K562 (cell line): ENCODE measurements around the gene DCAF15. TPM values are rescaled to one million over a fixed set of nuclear protein-coding genes. Genes with fewer than 3 reads are reported as not detected.

Experiments
- ATAC-seq: fragments of 200-7000 bp; cut with Tn5 transposase; 3 replicates; pipeline ENCODE4 v1.9.1; 2020; ENCODE audit warnings: moderate library complexity
- BruUV-seq: library from RNA; stranded (reverse); fragments of 400-500 nt; replicated peaks from 2 replicates; lab custom pipeline; 2021; lab: Mats Ljungman, UMichigan
- CTCF ChIA-PET: fragments of 300-600 bp; formaldehyde crosslinking; extraction: SDS; loops from one replicate; lab custom pipeline; 2021; ENCODE audit warnings: low intra/inter-chr PET ratio; lab: Yijun Ruan, JAX
- POLR2A ChIA-PET: fragments of 300-600, 350-650 bp; sonication (Branson Sonifier 250); formaldehyde crosslinking; extraction: SDS; loops from one replicate; lab custom pipeline; 2021; ENCODE audit warnings: antibody characterized with exemption, inconsistent platforms; lab: Yijun Ruan, JAX
- DNase-seq, 4 experiments: peaks; one replicate each; pipeline versions ENCODE4 v3.0.0 to v3.0.0-alpha.2; 2011 to 2018; ENCODE audit warnings: low spot score in 3 of 4, mixed read lengths in 3 of 4; ENCODE audit errors: extremely low read depth in 1 of 4
- FAIRE-seq: peaks from 2 replicates; lab custom pipeline; 2011; peaks lifted over from hg19 to GRCh38; lab: Jason Lieb, UNC
- H2AFZ ChIP-seq: 2 replicates; pipeline ENCODE4 v1.6.0; 2011; ENCODE audit warnings: low read depth, low read length, control low read depth, inconsistent platforms
- H3K27ac ChIP-seq: fragments of 200-600 bp; 3 replicates; pipeline ENCODE4 v1.8.0; 2011; ENCODE audit warnings: low read depth, mild to moderate bottlenecking, control low read depth, inconsistent platforms, low read length, moderate library complexity, mixed read lengths; ENCODE audit errors: extremely low read depth
- H3K27me3 ChIP-seq, 2 experiments: fragments of 300-600 bp in 1 of 2; 2 replicates in 1 of 2; 3 replicates in 1 of 2; pipeline versions ENCODE4 v1.6.0 to v1.8.0; 2011; ENCODE audit warnings: inconsistent platforms in 2 of 2, low read length in 2 of 2, mild to moderate bottlenecking in 1 of 2, mixed read lengths in 1 of 2, moderate library complexity in 1 of 2; ENCODE audit not compliant: control insufficient read depth in 2 of 2, insufficient read depth in 2 of 2
- H3K36me3 ChIP-seq: fragments of 300-600 bp; 3 replicates; pipeline ENCODE4 v1.8.0; 2011; ENCODE audit warnings: mild to moderate bottlenecking, low read length, inconsistent platforms; ENCODE audit not compliant: control insufficient read depth, insufficient read depth
- H3K4me1 ChIP-seq, 2 experiments: fragments of 200-600 bp in 1 of 2; replicated peaks in 1 of 2; 2 replicates in 1 of 2; 3 replicates in 1 of 2; pipeline versions ENCODE4 v1.5.1 to v1.8.0; 2011; ENCODE audit warnings: inconsistent platforms in 2 of 2, low read length in 2 of 2, mild to moderate bottlenecking in 1 of 2, mixed read lengths in 1 of 2, moderate library complexity in 1 of 2; ENCODE audit not compliant: control insufficient read depth in 2 of 2, insufficient read depth in 2 of 2
- H3K4me2 ChIP-seq: 2 replicates; pipeline ENCODE4 v1.6.1; 2011; ENCODE audit warnings: low read length, control low read depth, inconsistent platforms, mixed read lengths; ENCODE audit not compliant: insufficient read depth
- H3K4me3 ChIP-seq: fragments of 200-600 bp; sonication (generic), shearing (Covaris generic); 2 replicates; pipeline ENCODE4 v1.5.1; 2016; ENCODE audit warnings: control low read depth, inconsistent platforms
- H3K79me2 ChIP-seq: fragments of 200-600 bp; 3 replicates; pipeline ENCODE4 v1.8.0; 2011; ENCODE audit warnings: low read length, inconsistent platforms; ENCODE audit not compliant: control insufficient read depth, insufficient read depth
- H3K9ac ChIP-seq, 2 experiments: 2 replicates each; pipeline versions ENCODE4 v1.6.0 to v1.6.1; 2011; ENCODE audit warnings: low read depth in 2 of 2, low read length in 2 of 2, control low read depth in 1 of 2, inconsistent platforms in 1 of 2, mild to moderate bottlenecking in 1 of 2, mixed read lengths in 1 of 2; ENCODE audit not compliant: insufficient read depth in 1 of 2
- H3K9me1 ChIP-seq: one replicate; pipeline ENCODE4 v1.6.0; 2011; ENCODE audit warnings: inconsistent platforms, mild to moderate bottlenecking, low read length, moderate library complexity; ENCODE audit not compliant: control insufficient read depth, insufficient read depth
- H3K9me3 ChIP-seq: replicated peaks from 2 replicates; pipeline ENCODE4 v1.5.1; 2011; ENCODE audit warnings: low read depth, low read length, inconsistent platforms; ENCODE audit not compliant: control insufficient read depth, insufficient read depth
- H4K20me1 ChIP-seq: replicated peaks from 2 replicates; pipeline ENCODE4 v1.6.1; 2011; ENCODE audit warnings: low read length, inconsistent platforms, mixed read lengths; ENCODE audit not compliant: control insufficient read depth, insufficient read depth
- BRD4 ChIP-seq: fragments of 200-600 bp; sonication (generic); IDR thresholded peaks from 2 replicates; pipeline ENCODE4 v1.6.1; 2017; ENCODE audit warnings: inconsistent platforms
- CHD1 ChIP-seq: fragments of 200-600 bp; sonication (generic); IDR thresholded peaks from one replicate; pipeline ENCODE4 v1.6.1; 2012; ENCODE audit warnings: mild to moderate bottlenecking, moderate library complexity, low read length, inconsistent platforms
- COPS2 ChIP-seq: fragments of 450-650 bp; conservative IDR thresholded peaks from 2 replicates; pipeline ENCODE4 v1.6.1; 2016; ENCODE audit warnings: mild to moderate bottlenecking, moderate library complexity
- POLR2G ChIP-seq: fragments of 200-400 bp; formaldehyde crosslinking; IDR thresholded peaks from 2 replicates; pipeline ENCODE4 v1.6.1; 2017; ENCODE audit warnings: low read depth, mild to moderate bottlenecking, antibody characterized with exemption, low read length, moderate library complexity
- RAD21 ChIP-seq, 2 experiments: fragments of 250-450 bp in 1 of 2; fragments of 450-650 bp in 1 of 2; sonication (Bioruptor Pico) in 1 of 2; formaldehyde crosslinking in 1 of 2; IDR thresholded peaks in 1 of 2; conservative IDR thresholded peaks in 1 of 2; 2 replicates each; pipeline versions ENCODE4 v1.4.0 to v1.8.0; 2020 to 2022; ENCODE audit warnings: mild to moderate bottlenecking in 2 of 2, moderate library complexity in 1 of 2
- SAP30 ChIP-seq: fragments of 200-600 bp; sonication (generic); IDR thresholded peaks from 2 replicates; pipeline ENCODE4 v1.6.1; 2012; ENCODE audit warnings: borderline replicate concordance, low read depth, mild to moderate bottlenecking, moderate library complexity, low read length, control low read depth, inconsistent platforms; ENCODE audit not compliant: insufficient read depth, poor library complexity, severe bottlenecking
- SIN3A ChIP-seq, 2 experiments: fragments of 150-350 bp in 1 of 2; IDR thresholded peaks; 2 replicates each; pipeline ENCODE4 v1.6.1; 2011 to 2016; ENCODE audit warnings: borderline replicate concordance in 2 of 2, low read depth in 2 of 2, low read length in 2 of 2, mild to moderate bottlenecking in 2 of 2, moderate library complexity in 2 of 2; ENCODE audit not compliant: control insufficient read depth in 1 of 2
- TOE1 ChIP-seq, 2 experiments: fragments of 450-650 bp in 1 of 2; sonication (generic) in 1 of 2; formaldehyde crosslinking in 1 of 2; IDR thresholded peaks; 2 replicates each; pipeline versions ENCODE4 v1.7.1 to v1.8.0; 2016 to 2022; ENCODE audit warnings: borderline replicate concordance in 2 of 2, mild to moderate bottlenecking in 2 of 2, antibody characterized with exemption in 1 of 2, inconsistent platforms in 1 of 2, low read depth in 1 of 2, missing genetic modification reagents in 1 of 2, moderate library complexity in 1 of 2
- ZFP36 ChIP-seq: fragments of 150-350 bp; IDR thresholded peaks from 2 replicates; pipeline ENCODE4 v1.6.1; 2018; ENCODE audit warnings: low read length, low read depth; ENCODE audit not compliant: partially characterized antibody
- WGBS: fragments of 100-300 bp; shearing (Covaris generic); methylation state at CpG from one replicate; pipeline ENCODE4 v1.1.6; 2016; ENCODE audit warnings: low coverage, mixed read lengths; ENCODE audit not compliant: insufficient coverage; ENCODE audit errors: missing lambda C conversion rate; 5-methylcytosine and 5-hydroxymethylcytosine counted together
- in situ Hi-C: fragments of 300-500 bp; cut with MboI; formaldehyde crosslinking; loops from 4 replicates; pipeline ENCODE4 v1.15.0; 2018; ENCODE audit warnings: inconsistent platforms, mixed read lengths
- intact Hi-C: fragments of 100-400 bp; cut with micrococcal nuclease; formaldehyde crosslinking; loops from 2 replicates; pipeline ENCODE4 v1.14.2; 2022
- polyA plus RNA-seq, 8 experiments: library from polyadenylated mRNA; depleted of rRNA in 4 of 8; stranded (reverse) in 5 of 8; unstranded in 3 of 8; fragments of >200 nt; fragmentation: Nextera tagmentation in 2 of 8; fragmentation: Illumina TruSeq in 1 of 8; extraction: Ambion mirVana in 2 of 8; extraction: Trizol in 1 of 8; gene quantifications; 2 replicates each; pipeline versions ENCODE4 v1.2.1 to v1.2.3, GENCODE V29; 2011 to 2014; ENCODE audit warnings: inconsistent platforms in 1 of 8, missing spikeins in 1 of 8
- total RNA-seq, 7 experiments: library from RNA; depleted of rRNA in 6 of 7; stranded (reverse); fragments of >200 nt in 6 of 7; fragmentation: Illumina TruSeq in 2 of 7; extraction: Trizol in 2 of 7; gene quantifications; 2 replicates each; pipeline versions ENCODE4 v1.2.1 to v1.2.3, GENCODE V29; 2011 to 2021; ENCODE audit warnings: low replicate concordance in 1 of 7
- TF ChIP-seq, protein P1 (sequence below), 2 experiments: IDR thresholded peaks; 2 replicates each; pipeline ENCODE4 v1.6.1; 2012; ENCODE audit warnings: improper control_type of control experiment in 2 of 2, low read depth in 2 of 2, low read length in 2 of 2, borderline replicate concordance in 1 of 2

DCAF15 gene
- total and polyA plus RNA-seq, 9 of the 15 experiments (the other 6 are each of a cell fraction or from before 2014, with no cell fraction given): 0.17 to 68.5 (median 27.7) TPM

DNA sequence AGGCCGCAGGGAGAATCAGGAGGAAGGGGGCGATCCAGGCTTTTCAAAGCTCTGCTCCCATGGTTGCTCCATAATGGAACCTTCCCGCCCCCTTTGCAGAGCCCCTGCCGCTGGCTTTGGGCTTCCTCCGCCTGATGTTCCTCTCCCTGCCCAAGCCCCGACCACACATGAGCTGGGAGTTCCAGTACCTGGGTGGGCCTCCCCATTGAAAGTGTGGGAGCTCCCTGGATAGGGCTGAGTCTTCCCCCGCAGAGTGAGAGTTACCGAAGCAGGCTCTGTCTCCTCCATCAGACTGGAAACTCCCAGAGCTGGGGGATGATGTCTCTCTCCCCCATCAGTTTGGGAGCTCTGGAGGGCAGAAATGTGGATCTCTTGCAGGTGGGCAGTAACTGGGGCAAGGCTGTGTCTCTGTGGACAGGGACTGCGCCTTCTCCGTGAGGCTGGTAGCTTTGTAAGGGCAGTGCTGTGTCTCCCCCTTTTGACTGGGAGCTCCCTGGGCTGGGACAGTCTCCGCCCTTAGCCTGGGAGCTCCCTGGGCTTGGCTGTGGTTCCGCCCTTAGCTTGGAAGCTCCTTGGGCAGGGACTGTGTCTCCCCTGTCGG is 722 bp downstream of the DCAF15 start:
- FAIRE-seq: peak; percentile 79
- Histone ChIP-seq H3K79me2 (peaks cover 23% of the 10 kb centered on the region), H3K9me3 (no peaks in the 10 kb centered on the region), H3K9me1 (no peaks in the 10 kb centered on the region), H3K4me2 (peak overlapping the region; percentile 94), H4K20me1 (peaks cover 4% of the 10 kb centered on the region; the same call in 1 of the 2 replicates), H3K9ac (peak overlapping the region; percentile 70 to 89), H3K4me1 (peaks cover 10 to 48% of the 10 kb centered on the region in 2 experiments; a peak in 4 of 5 replicates), H3K27ac (peak overlapping the region; percentile 53), H3K27me3 (no peaks in the 10 kb centered on the region), H3K36me3 (peaks cover 41% of the 10 kb centered on the region), H2AFZ (0 out of 2 replicates have a peak overlapping the region, but pooled peaks have one; percentile 5), H3K4me3 (peak overlapping the region; percentile 98)
- 3% methylated on average over 10 of the region's 13 CpGs for WGBS
- no TSS peak for BruUV-seq
- CTCF ChIA-PET: no interaction called here
- POLR2A ChIA-PET: interaction anchor here (0.6 to 3.7 kb wide), 7 partner anchors 10 to 1371 kb away, joined by 3 to 12 read pairs (median 4); partner anchors contain the start of gene RFX1
- intact Hi-C loops (loop anchor here (1.0 to 10.0 kb wide), 3 partner anchors 52 to 82 kb away; partner anchors contain the start of gene IL27RA), in situ Hi-C loops (no loop called here)
- peak in 3 of 4 experiments; percentile 50 to 78 (median 67) for DNase-seq
- ATAC-seq: peak; percentile 58
- peak; percentile 29; the same call in 1 of the 2 replicates for TF ChIP-seq POLR2G
- peak; percentile 59 for TF ChIP-seq CHD1
- peak in 1 of 2 experiments; percentile 45; a peak in 2 of 4 replicates for TF ChIP-seq RAD21 (CRISPR knock-in tag; conservative IDR thresholded peaks at IDR 0.05 in 1 of 2, IDR thresholded peaks at IDR 0.05 in 1 of 2)
- no peak for TF ChIP-seq TOE1 (IDR thresholded peaks at IDR 0.05; ENCODE audit: borderline replicate concordance)
- no peak for TF ChIP-seq TOE1 (CRISPR knock-in tag; IDR thresholded peaks at IDR 0.05; ENCODE audit: borderline replicate concordance, low read depth)
- TF ChIP-seq ZFP36: peak; percentile 69
- no peak for TF ChIP-seq BRD4
- peak in 1 of 2 experiments; percentile 30; a peak in 1 of 4 replicates for TF ChIP-seq SIN3A (IDR thresholded peaks at IDR 0.05; ENCODE audit: borderline replicate concordance in 2 of 2, control insufficient read depth in 1 of 2, low read depth in 2 of 2, low read length in 2 of 2)
- TF ChIP-seq, protein P1, sequence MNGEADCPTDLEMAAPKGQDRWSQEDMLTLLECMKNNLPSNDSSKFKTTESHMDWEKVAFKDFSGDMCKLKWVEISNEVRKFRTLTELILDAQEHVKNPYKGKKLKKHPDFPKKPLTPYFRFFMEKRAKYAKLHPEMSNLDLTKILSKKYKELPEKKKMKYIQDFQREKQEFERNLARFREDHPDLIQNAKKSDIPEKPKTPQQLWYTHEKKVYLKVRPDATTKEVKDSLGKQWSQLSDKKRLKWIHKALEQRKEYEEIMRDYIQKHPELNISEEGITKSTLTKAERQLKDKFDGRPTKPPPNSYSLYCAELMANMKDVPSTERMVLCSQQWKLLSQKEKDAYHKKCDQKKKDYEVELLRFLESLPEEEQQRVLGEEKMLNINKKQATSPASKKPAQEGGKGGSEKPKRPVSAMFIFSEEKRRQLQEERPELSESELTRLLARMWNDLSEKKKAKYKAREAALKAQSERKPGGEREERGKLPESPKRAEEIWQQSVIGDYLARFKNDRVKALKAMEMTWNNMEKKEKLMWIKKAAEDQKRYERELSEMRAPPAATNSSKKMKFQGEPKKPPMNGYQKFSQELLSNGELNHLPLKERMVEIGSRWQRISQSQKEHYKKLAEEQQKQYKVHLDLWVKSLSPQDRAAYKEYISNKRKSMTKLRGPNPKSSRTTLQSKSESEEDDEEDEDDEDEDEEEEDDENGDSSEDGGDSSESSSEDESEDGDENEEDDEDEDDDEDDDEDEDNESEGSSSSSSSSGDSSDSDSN (IDR thresholded peaks at IDR 0.05; ENCODE audit: borderline replicate concordance in 1 of 2, low read depth in 2 of 2, low read length in 2 of 2): peak in 1 of 2 experiments; percentile 60; a peak in 1 of 4 replicates
- TF ChIP-seq SAP30: peak; percentile 38
- no peak for TF ChIP-seq COPS2
